Esophagus muscularis mucosa (tissue), 3 donors: ENCODE measurements around the gene CNIH3.

Experiments used
- CTCF ChIP-seq, 3 experiments: fragments of 200-600 bp in 2 of 3; fragments of 450-650 bp in 1 of 3; sonication (generic) in 2 of 3; IDR thresholded peaks; one replicate each; pipeline ENCODE4 v1.5.1; 2017 to 2019; ENCODE audit warnings: antibody characterized with exemption in 3 of 3, mild to moderate bottlenecking in 2 of 3, moderate library complexity in 1 of 3
- POLR2A ChIP-seq: fragments of 450-650 bp; IDR thresholded peaks from one replicate; pipeline ENCODE4 v1.6.1; 2017; ENCODE audit warnings: antibody characterized with exemption, moderate library complexity, mild to moderate bottlenecking, low read depth

GRCh38 chr1:224769452-224770335, 153.6 kb downstream of the CNIH3 start:
- TF ChIP-seq POLR2A, result no peak
- TF ChIP-seq CTCF (IDR thresholded peaks at IDR 0.05), result no peak
